ENCODE results near the gene MTLN.

GRCh38 chr2:110215566-110216158 is 3.3 kb upstream of the MTLN start:
- TF ChIP-seq POLR2A (IDR thresholded peaks at IDR 0.05): no peak
- TF ChIP-seq CTCF (IDR thresholded peaks at IDR 0.05): no peak
- TF ChIP-seq POLR2AphosphoS5 (IDR thresholded peaks at IDR 0.05): no peak

Data from breast epithelium (tissue), 3 donors.